HepG2 (cell line): ENCODE results near the gene PCBP2. TPM values are rescaled to one million over a fixed set of nuclear protein-coding genes. Genes with fewer than 3 reads are reported as not detected.

Experiments used
- ATAC-seq: fragments of 200-7000 bp; cut with Tn5 transposase; 3 replicates; pipeline ENCODE4 v1.9.1; 2020; ENCODE audit warnings: mild to moderate bottlenecking, moderate library complexity
- BruUV-seq: library from RNA; stranded (reverse); fragments of 400-500 nt; replicated peaks from 2 replicates; lab custom pipeline; 2021; lab: Mats Ljungman, UMichigan
- CTCF ChIA-PET: fragments of 300-600 bp; formaldehyde crosslinking; extraction: SDS; loops from one replicate; lab custom pipeline; 2021; ENCODE audit warnings: low total read pairs, inconsistent platforms, low intra/inter-chr PET ratio; lab: Yijun Ruan, JAX
- POLR2A ChIA-PET: fragments of 350-600 bp; sonication (Branson Sonifier 250); formaldehyde crosslinking; loops from one replicate; lab custom pipeline; 2020; ENCODE audit warnings: antibody characterized with exemption, inconsistent platforms; lab: Yijun Ruan, JAX
- DNase-seq: peaks from one replicate; pipeline ENCODE4 v3.0.0-alpha.2; 2015; ENCODE audit warnings: low spot score
- FAIRE-seq: peaks from 3 replicates; lab custom pipeline; 2011; peaks lifted over from hg19 to GRCh38; lab: Jason Lieb, UNC
- H2AFZ ChIP-seq: one replicate; pipeline ENCODE4 v1.6.1; 2011; ENCODE audit warnings: low read length, inconsistent platforms
- H3K27ac ChIP-seq: fragments of 300-600 bp; 3 replicates; pipeline ENCODE4 v1.8.0; 2011; ENCODE audit warnings: mixed run types, mild to moderate bottlenecking, mixed read lengths, low read length, inconsistent platforms; ENCODE audit not compliant: insufficient read depth; ENCODE audit errors: extremely low read length
- H3K27me3 ChIP-seq, 2 experiments: fragments of 200-600 bp in 1 of 2; 2 replicates in 1 of 2; 3 replicates in 1 of 2; pipeline versions ENCODE4 v1.6.0 to v1.8.0; 2011; ENCODE audit warnings: low read length in 2 of 2, mild to moderate bottlenecking in 2 of 2, moderate library complexity in 2 of 2, inconsistent platforms in 1 of 2; ENCODE audit not compliant: insufficient read depth in 2 of 2, control insufficient read depth in 1 of 2
- H3K36me3 ChIP-seq, 2 experiments: fragments of 200-600 bp in 1 of 2; replicated peaks in 1 of 2; 2 replicates in 1 of 2; 3 replicates in 1 of 2; pipeline versions ENCODE4 v1.5.1 to v1.8.0; 2011; ENCODE audit warnings: low read length in 2 of 2, inconsistent platforms in 1 of 2; ENCODE audit not compliant: insufficient read depth in 2 of 2, control insufficient read depth in 1 of 2
- H3K4me1 ChIP-seq: 2 replicates; pipeline ENCODE4 v1.5.1; 2012; ENCODE audit warnings: low read length, inconsistent platforms; ENCODE audit not compliant: insufficient read depth
- H3K4me2 ChIP-seq: 2 replicates; pipeline ENCODE4 v1.6.0; 2011; ENCODE audit warnings: low read depth, low read length, inconsistent platforms
- H3K4me3 ChIP-seq, 3 experiments: fragments of 200-600 bp in 1 of 3; sonication (generic), shearing (Covaris generic) in 1 of 3; replicated peaks in 1 of 3; 2 replicates each; pipeline ENCODE4 v1.5.1; 2011 to 2016; ENCODE audit warnings: low read length in 3 of 3, inconsistent platforms in 2 of 3, low read depth in 2 of 3, mild to moderate bottlenecking in 2 of 3, control low read depth in 1 of 3, mixed read lengths in 1 of 3; ENCODE audit not compliant: insufficient read depth in 1 of 3
- H3K79me2 ChIP-seq: one replicate; pipeline ENCODE4 v1.6.1; 2011; ENCODE audit warnings: low read length, inconsistent platforms; ENCODE audit not compliant: insufficient read depth
- H3K9ac ChIP-seq: 2 replicates; pipeline ENCODE4 v1.6.0; 2011; ENCODE audit warnings: mild to moderate bottlenecking, low read depth, low read length, inconsistent platforms; ENCODE audit not compliant: insufficient read depth
- H3K9me3 ChIP-seq: 2 replicates; pipeline ENCODE4 v1.5.1; 2012; ENCODE audit warnings: mild to moderate bottlenecking, low read length
- H4K20me1 ChIP-seq: 2 replicates; pipeline ENCODE4 v1.6.0; 2011; ENCODE audit warnings: inconsistent platforms, mild to moderate bottlenecking, low read length, moderate library complexity; ENCODE audit not compliant: insufficient read depth
- GZF1 ChIP-seq: sonication (generic); formaldehyde crosslinking; IDR thresholded peaks from 2 replicates; pipeline ENCODE4 v1.5.1; 2020; ENCODE audit warnings: mild to moderate bottlenecking, missing genetic modification reagents
- RBFOX2 ChIP-seq: fragments of 200-400 bp; formaldehyde crosslinking; IDR thresholded peaks from 2 replicates; pipeline ENCODE4 v1.6.1; 2017; ENCODE audit warnings: low read depth, mild to moderate bottlenecking, low read length
- RBM22 ChIP-seq: fragments of 200-400 bp; formaldehyde crosslinking; optimal IDR thresholded peaks from 2 replicates; pipeline ENCODE3; 2017; ENCODE audit warnings: mild to moderate bottlenecking, low read length, moderate library complexity
- ZBTB44 ChIP-seq: sonication (generic); formaldehyde crosslinking; IDR thresholded peaks from 2 replicates; pipeline ENCODE4 v1.4.0; 2020; ENCODE audit warnings: missing genetic modification reagents
- ZNF318 ChIP-seq: sonication (generic); formaldehyde crosslinking; IDR thresholded peaks from 2 replicates; pipeline ENCODE4 v1.4.0; 2020; ENCODE audit warnings: mild to moderate bottlenecking, missing genetic modification reagents
- ZNF33B ChIP-seq: sonication (generic); formaldehyde crosslinking; IDR thresholded peaks from 2 replicates; pipeline ENCODE4 v1.5.1; 2020; ENCODE audit warnings: mild to moderate bottlenecking, missing genetic modification reagents
- WGBS: methylation state at CpG from one replicate; pipeline ENCODE4 v1.1.6; 2017; ENCODE audit warnings: low lambda C conversion rate; 5-methylcytosine and 5-hydroxymethylcytosine counted together
- in situ Hi-C: cut with HindIII; loops from 2 replicates; pipeline ENCODE4 v1.10.0; 2017; ENCODE audit warnings: low pct_unique_long_range_greater_than_20kb; ENCODE audit not compliant: extremely low pct_ligation_motif_present
- intact Hi-C: fragments of 100-400 bp; cut with micrococcal nuclease; formaldehyde crosslinking; loops from one replicate; pipeline ENCODE4 v1.10.0; 2022; ENCODE audit not compliant: unreplicated experiment
- polyA plus RNA-seq, 8 experiments: library from polyadenylated mRNA; depleted of rRNA in 3 of 8; stranded (reverse) in 7 of 8; unstranded in 1 of 8; fragments of >200 nt; fragmentation: Illumina TruSeq in 4 of 8; extraction: Trizol in 4 of 8; gene quantifications; 2 replicates each; pipeline versions ENCODE4 v1.2.1 to v1.2.3, GENCODE V29; 2011 to 2016; ENCODE audit warnings: low read depth in 4 of 8, missing spikeins in 1 of 8, mixed read lengths in 1 of 8; ENCODE audit not compliant: insufficient read depth in 1 of 8
- total RNA-seq, 5 experiments: library from RNA; depleted of rRNA; stranded (reverse); fragments of >200 nt; fragmentation: Illumina TruSeq; extraction: Trizol; gene quantifications; 2 replicates each; pipeline ENCODE4 v1.2.3, GENCODE V29; 2016; ENCODE audit warnings: low read depth in 1 of 5

PCBP2 gene
- total and polyA plus RNA-seq, 2 of the 13 experiments (the other 11 are each of a cell fraction or from before 2014, with no cell fraction given), result 154 to 345 TPM

- TF ChIP-seq ZBTB44 (CRISPR knock-in tag) (no peak), ZNF33B (CRISPR knock-in tag) (no peak), RBM22 (peak; percentile 89)
- TF ChIP-seq, all 625 proteins: peak for 3
Measured at GRCh38 chr12:53468282-53468681, 16.4 kb downstream of the PCBP2 start (continued).

- DNase-seq (no peak), ATAC-seq (no peak), FAIRE-seq (no peak)
- 100% methylated on average over 1 of the region's 1 CpG for WGBS
- Histone ChIP-seq H3K27me3 (no peaks in the 10 kb centered on the region), H3K79me2 (peaks cover 30% of the 10 kb centered on the region), H4K20me1 (peaks cover 43% of the 10 kb centered on the region), H3K9me3 (no peaks in the 10 kb centered on the region), H3K4me2 (no peak overlapping the region), H3K4me1 (no peaks in the 10 kb centered on the region; the same call in 1 of the 2 replicates), H3K9ac (no peak overlapping the region), H2AFZ (no peak overlapping the region), H3K4me3 (no peak overlapping the region), H3K36me3 (peaks cover 52 to 96% of the 10 kb centered on the region in 2 experiments), H3K27ac (no peak overlapping the region)
- TF ChIP-seq RBFOX2 (peak; percentile 45; the same call in 1 of the 2 replicates), GZF1 (CRISPR knock-in tag) (no peak), ZNF318 (CRISPR knock-in tag) (no peak)
- POLR2A ChIA-PET, result interaction anchor here (0.7 to 2.1 kb wide), 3 partner anchors 10 to 24 kb away, joined by 3 to 10 read pairs (median 3); no protein-coding TSS in a partner anchor
- intact Hi-C loops (loop anchor here (5.0 kb wide), 1 partner anchor 35 kb away; the partner anchor contains the start of gene NPFF), in situ Hi-C loops (no loop called here)
- TSS peak; percentile 2 for BruUV-seq
- CTCF ChIA-PET, result no interaction called here
Measured at GRCh38 chr12:53472056-53472582, 20.2 kb downstream of the PCBP2 start.
